A549 (cell line): Measurements from ENCODE around the gene LYRM2. TPM values are rescaled to one million over a fixed set of nuclear protein-coding genes. Genes with fewer than 3 reads are reported as not detected.

Experiments used
- ATAC-seq, 2 experiments: fragments of 200-7000 bp in 1 of 2; fragments of >200 bp in 1 of 2; cut with Nextera tagmentation in 1 of 2; cut with Tn5 transposase in 1 of 2; 3 replicates each; pipeline versions ENCODE4 v1.8.0 to v1.9.1; 2018 to 2020; ENCODE audit warnings: mild to moderate bottlenecking in 1 of 2, moderate library complexity in 1 of 2
- CTCF ChIA-PET: fragments of 300-600 bp; sonication (Branson Sonifier 250); formaldehyde crosslinking; extraction: SDS; loops from one replicate; lab custom pipeline; 2021; ENCODE audit warnings: antibody characterized with exemption, inconsistent platforms; lab: Yijun Ruan, JAX
- POLR2A ChIA-PET: fragments of 350-600 bp; formaldehyde crosslinking; extraction: SDS; loops from one replicate; lab custom pipeline; 2021; ENCODE audit warnings: antibody characterized with exemption, inconsistent platforms; lab: Yijun Ruan, JAX
- DNase-seq, 2 experiments: peaks; one replicate each; pipeline versions ENCODE4 v3.0.0 to v3.0.0-alpha.2; 2011 to 2016; ENCODE audit warnings: low read depth in 1 of 2, low spot score in 1 of 2
- FAIRE-seq: peaks from 2 replicates; lab custom pipeline; 2011; peaks lifted over from hg19 to GRCh38; lab: Jason Lieb, UNC
- H3K27ac ChIP-seq, 2 experiments: fragments of >200 bp; sonication (Bioruptor Twin); formaldehyde crosslinking; 3 replicates each; pipeline ENCODE4 v1.5.1; 2016 to 2017
- H3K4me1 ChIP-seq: fragments of >200 bp; sonication (Bioruptor Twin); formaldehyde crosslinking; 3 replicates; pipeline ENCODE4 v1.6.1; 2016
- H3K4me2 ChIP-seq: fragments of >200 bp; sonication (Bioruptor Twin); formaldehyde crosslinking; 3 replicates; pipeline ENCODE4 v1.6.1; 2016
- H3K4me3 ChIP-seq: fragments of >200 bp; sonication (Bioruptor Twin); formaldehyde crosslinking; 3 replicates; pipeline ENCODE4 v1.5.1; 2016
- H3K9me3 ChIP-seq: fragments of >200 bp; sonication (Bioruptor Twin); formaldehyde crosslinking; 3 replicates; pipeline ENCODE4 v1.6.1; 2016
- CEBPB ChIP-seq, 2 experiments: fragments of >200 bp in 1 of 2; sonication (Bioruptor Twin) in 1 of 2; formaldehyde crosslinking in 1 of 2; IDR thresholded peaks; 2 replicates each; pipeline ENCODE4 v1.6.1; 2012 to 2016
- ELK1 ChIP-seq: fragments of 150-350 bp; IDR thresholded peaks from 2 replicates; pipeline ENCODE4 v1.6.1; 2014; ENCODE audit warnings: low read depth, mild to moderate bottlenecking, low read length
- HDAC2 ChIP-seq: fragments of 200-600 bp; sonication (generic); IDR thresholded peaks from 2 replicates; pipeline ENCODE4 v1.6.1; 2016
- HES2 ChIP-seq: fragments of >200 bp; sonication (Bioruptor Twin); formaldehyde crosslinking; IDR thresholded peaks from 2 replicates; pipeline ENCODE4 v1.6.1; 2016
- HOXB13 ChIP-seq: fragments of 250-450 bp; sonication (Bioruptor Pico); IDR thresholded peaks from 2 replicates; pipeline ENCODE4 v1.5.0; 2020; ENCODE audit warnings: low read depth, mild to moderate bottlenecking, moderate library complexity
- JUN ChIP-seq, 2 experiments: fragments of >200 bp; sonication (Bioruptor Twin); formaldehyde crosslinking; IDR thresholded peaks; 2 replicates in 1 of 2; 3 replicates in 1 of 2; pipeline ENCODE4 v1.6.1; 2016 to 2017
- JUNB ChIP-seq: fragments of >200 bp; sonication (Bioruptor Twin); formaldehyde crosslinking; IDR thresholded peaks from 2 replicates; pipeline ENCODE4 v1.6.1; 2016
- KDM5A ChIP-seq: fragments of 200-600 bp; sonication (generic); IDR thresholded peaks from 2 replicates; pipeline ENCODE4 v1.6.1; 2016; ENCODE audit warnings: antibody characterized with exemption, mild to moderate bottlenecking
- MAFK ChIP-seq: fragments of 450-650 bp; IDR thresholded peaks from 2 replicates; pipeline ENCODE4 v1.6.1; 2014; ENCODE audit not compliant: partially characterized antibody
- MAZ ChIP-seq: fragments of 150-350 bp; IDR thresholded peaks from 2 replicates; pipeline ENCODE4 v1.6.1; 2014; ENCODE audit warnings: antibody characterized with exemption, low read depth, low read length, borderline replicate concordance
- MYC ChIP-seq: IDR thresholded peaks from 2 replicates; pipeline ENCODE4 v1.6.1; 2012; ENCODE audit warnings: mild to moderate bottlenecking, inconsistent platforms, low read length, improper control_type of control experiment, borderline replicate concordance
- NFE2L2 ChIP-seq: fragments of 150-350 bp; conservative IDR thresholded peaks from 2 replicates; pipeline ENCODE4 v1.6.1; 2014; ENCODE audit warnings: low read length
- POLR2A ChIP-seq: IDR thresholded peaks from 2 replicates; pipeline ENCODE4 v1.6.1; 2012; ENCODE audit warnings: mild to moderate bottlenecking, low read length
- POLR2AphosphoS2 ChIP-seq: conservative IDR thresholded peaks from 2 replicates; pipeline ENCODE4 v1.6.1; 2012; ENCODE audit warnings: low read length, improper control_type of control experiment, inconsistent platforms
- RAD21 ChIP-seq, 2 experiments: fragments of >200 bp in 1 of 2; sonication (Bioruptor Twin) in 1 of 2; formaldehyde crosslinking in 1 of 2; IDR thresholded peaks in 1 of 2; conservative IDR thresholded peaks in 1 of 2; 2 replicates in 1 of 2; 3 replicates in 1 of 2; pipeline ENCODE4 v1.6.1; 2012 to 2018; ENCODE audit warnings: inconsistent platforms in 1 of 2
- RARB ChIP-seq: fragments of 250-450 bp; sonication (Bioruptor Pico); IDR thresholded peaks from 2 replicates; pipeline ENCODE4 v1.8.0; 2021; ENCODE audit warnings: mild to moderate bottlenecking, moderate library complexity
- TFCP2L1 ChIP-seq: fragments of 250-450 bp; sonication (Bioruptor Pico); IDR thresholded peaks from 2 replicates; pipeline ENCODE4 v1.5.0; 2021; ENCODE audit warnings: mild to moderate bottlenecking
- TP53 ChIP-seq: fragments of 250-450 bp; sonication (Bioruptor Pico); IDR thresholded peaks from 2 replicates; pipeline ENCODE4 v1.5.0; 2021; ENCODE audit warnings: mild to moderate bottlenecking, moderate library complexity
- ZNF302 ChIP-seq: fragments of 250-450 bp; sonication (Bioruptor Pico); IDR thresholded peaks from 2 replicates; pipeline ENCODE4 v1.9.0; 2021; ENCODE audit warnings: inconsistent platforms, mild to moderate bottlenecking, moderate library complexity
- WGBS: methylation state at CpG from one replicate; pipeline ENCODE4 v1.1.6; 2017; ENCODE audit errors: missing lambda C conversion rate; 5-methylcytosine and 5-hydroxymethylcytosine counted together
- polyA plus RNA-seq, 4 experiments: library from polyadenylated mRNA; depleted of rRNA in 3 of 4; stranded (reverse); fragments of >200 nt; fragmentation: RNase III in 1 of 4; extraction: RNeasy Plus Mini Kit Qiagen cat#74134 plus additional on column Dnase treatment in 1 of 4; gene quantifications; 2 replicates in 3 of 4; 3 replicates in 1 of 4; pipeline ENCODE4 v1.2.3, GENCODE V29; 2011 to 2017
- TF ChIP-seq, protein P1 (sequence below): fragments of 200-600 bp; sonication (generic); IDR thresholded peaks from 2 replicates; pipeline ENCODE4 v1.6.1; 2016; ENCODE audit warnings: antibody characterized with exemption, mild to moderate bottlenecking, moderate library complexity
- TF ChIP-seq, protein P2 (sequence below): IDR thresholded peaks from 2 replicates; pipeline ENCODE4 v1.6.1; 2012
- TF ChIP-seq, protein P3 (sequence below): fragments of >200 bp; sonication (Bioruptor Twin); formaldehyde crosslinking; IDR thresholded peaks from 3 replicates; pipeline ENCODE4 v1.6.1; 2016
- TF ChIP-seq, protein P4 (sequence below): fragments of >200 bp; sonication (Bioruptor Twin); formaldehyde crosslinking; IDR thresholded peaks from 3 replicates; pipeline ENCODE4 v1.5.1; 2016

LYRM2 gene
- polyA plus RNA-seq, 2 of the 4 experiments (the other 2 are of a cell fraction), result 33.2 to 56.0 TPM

DNA sequence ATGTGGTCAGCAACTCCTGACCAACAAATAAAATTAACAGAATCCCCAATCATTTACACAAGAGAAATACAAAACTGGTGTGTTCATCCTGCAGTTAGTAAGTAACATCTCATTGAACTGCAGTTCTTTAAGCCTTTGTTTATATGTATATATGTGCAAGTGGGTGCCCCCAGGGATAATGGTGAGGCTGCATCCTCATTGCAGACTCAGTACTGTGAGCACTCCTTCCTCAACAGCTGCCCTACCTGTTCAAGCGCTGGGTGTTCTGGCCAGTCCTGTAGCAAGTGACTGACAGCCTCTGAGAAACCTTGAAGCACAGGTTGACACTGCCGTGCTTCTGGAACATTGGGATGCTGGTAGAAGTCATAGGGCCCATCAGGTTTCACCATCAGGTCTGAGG lies 49.8 kb upstream of the LYRM2 start (continued):
- TF ChIP-seq, protein P1, sequence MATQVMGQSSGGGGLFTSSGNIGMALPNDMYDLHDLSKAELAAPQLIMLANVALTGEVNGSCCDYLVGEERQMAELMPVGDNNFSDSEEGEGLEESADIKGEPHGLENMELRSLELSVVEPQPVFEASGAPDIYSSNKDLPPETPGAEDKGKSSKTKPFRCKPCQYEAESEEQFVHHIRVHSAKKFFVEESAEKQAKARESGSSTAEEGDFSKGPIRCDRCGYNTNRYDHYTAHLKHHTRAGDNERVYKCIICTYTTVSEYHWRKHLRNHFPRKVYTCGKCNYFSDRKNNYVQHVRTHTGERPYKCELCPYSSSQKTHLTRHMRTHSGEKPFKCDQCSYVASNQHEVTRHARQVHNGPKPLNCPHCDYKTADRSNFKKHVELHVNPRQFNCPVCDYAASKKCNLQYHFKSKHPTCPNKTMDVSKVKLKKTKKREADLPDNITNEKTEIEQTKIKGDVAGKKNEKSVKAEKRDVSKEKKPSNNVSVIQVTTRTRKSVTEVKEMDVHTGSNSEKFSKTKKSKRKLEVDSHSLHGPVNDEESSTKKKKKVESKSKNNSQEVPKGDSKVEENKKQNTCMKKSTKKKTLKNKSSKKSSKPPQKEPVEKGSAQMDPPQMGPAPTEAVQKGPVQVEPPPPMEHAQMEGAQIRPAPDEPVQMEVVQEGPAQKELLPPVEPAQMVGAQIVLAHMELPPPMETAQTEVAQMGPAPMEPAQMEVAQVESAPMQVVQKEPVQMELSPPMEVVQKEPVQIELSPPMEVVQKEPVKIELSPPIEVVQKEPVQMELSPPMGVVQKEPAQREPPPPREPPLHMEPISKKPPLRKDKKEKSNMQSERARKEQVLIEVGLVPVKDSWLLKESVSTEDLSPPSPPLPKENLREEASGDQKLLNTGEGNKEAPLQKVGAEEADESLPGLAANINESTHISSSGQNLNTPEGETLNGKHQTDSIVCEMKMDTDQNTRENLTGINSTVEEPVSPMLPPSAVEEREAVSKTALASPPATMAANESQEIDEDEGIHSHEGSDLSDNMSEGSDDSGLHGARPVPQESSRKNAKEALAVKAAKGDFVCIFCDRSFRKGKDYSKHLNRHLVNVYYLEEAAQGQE, result no peak
- TF ChIP-seq HOXB13, result no peak
- TF ChIP-seq ZNF302 (CRISPR knock-in tag), result no peak
- TF ChIP-seq, protein P2, sequence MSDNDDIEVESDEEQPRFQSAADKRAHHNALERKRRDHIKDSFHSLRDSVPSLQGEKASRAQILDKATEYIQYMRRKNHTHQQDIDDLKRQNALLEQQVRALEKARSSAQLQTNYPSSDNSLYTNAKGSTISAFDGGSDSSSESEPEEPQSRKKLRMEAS, result no peak
- no peak for TF ChIP-seq RAD21 (conservative IDR thresholded peaks at IDR 0.05 in 1 of 2, IDR thresholded peaks at IDR 0.05 in 1 of 2)
- no peak for TF ChIP-seq MAFK
- TF ChIP-seq MYC, result no peak
- no peak for TF ChIP-seq RARB (CRISPR knock-in tag)

DNA sequence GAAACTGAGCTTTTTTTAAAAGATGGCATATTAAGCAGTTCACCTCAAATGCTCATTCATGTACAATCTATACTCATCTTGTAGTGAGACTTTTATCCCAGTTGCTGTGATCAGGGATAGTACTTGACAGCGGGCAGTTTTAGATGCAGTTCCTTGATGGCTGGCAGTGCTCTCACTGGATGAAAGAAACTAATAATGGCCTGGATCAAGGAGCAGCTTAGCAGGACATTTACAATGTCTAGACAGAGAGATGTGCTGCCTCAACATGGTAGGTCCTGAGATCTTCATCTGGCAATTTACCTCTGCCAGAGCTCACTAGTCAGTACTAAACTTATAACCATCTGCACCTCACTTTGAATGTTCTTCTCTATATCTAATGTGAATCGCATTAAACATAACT lies 46.8 kb upstream of the LYRM2 start:
- TF ChIP-seq MAFK (peak; percentile 13), KDM5A (no peak), JUNB (no peak), TFCP2L1 (CRISPR knock-in tag) (no peak), POLR2AphosphoS2 (no peak), HDAC2 (no peak), POLR2A (no peak)
- ChIA-PET POLR2A (no interaction called here), CTCF (no interaction called here)
- Histone ChIP-seq H3K4me3 (no peak overlapping the region), H3K27ac (no peak overlapping the region), H3K4me1 (no peaks in the 10 kb centered on the region), H3K4me2 (no peak overlapping the region), H3K9me3 (no peaks in the 10 kb centered on the region)
- ATAC-seq (no peak), DNase-seq (no peak), FAIRE-seq (no peak)
- 91% methylated on average over 2 of the region's 2 CpGs for WGBS

GRCh38 chr6:89682991-89683390 lies 44.4 kb upstream of the LYRM2 start:
- CTCF ChIA-PET, result no interaction called here
- 100% methylated on average over 1 of the region's 1 CpG for WGBS
- FAIRE-seq, result no peak

More at GRCh38 chr6:89682991-89683390, 44.4 kb upstream of the LYRM2 start:
- Histone ChIP-seq H3K27ac (no peak overlapping the region), H3K4me1 (no peaks in the 10 kb centered on the region), H3K4me3 (no peak overlapping the region), H3K9me3 (no peaks in the 10 kb centered on the region), H3K4me2 (no peak overlapping the region)
- no peak for DNase-seq
- ATAC-seq, result peak in 1 of 2 experiments; percentile 19; a peak in 2 of 6 replicates
- POLR2A ChIA-PET, result no interaction called here
- no peak for TF ChIP-seq HES2
- no peak for TF ChIP-seq JUN (IDR thresholded peaks at IDR 0.05)
- TF ChIP-seq TP53, result no peak
- TF ChIP-seq ELK1, result no peak
- no peak for TF ChIP-seq HDAC2
- TF ChIP-seq, protein P3, sequence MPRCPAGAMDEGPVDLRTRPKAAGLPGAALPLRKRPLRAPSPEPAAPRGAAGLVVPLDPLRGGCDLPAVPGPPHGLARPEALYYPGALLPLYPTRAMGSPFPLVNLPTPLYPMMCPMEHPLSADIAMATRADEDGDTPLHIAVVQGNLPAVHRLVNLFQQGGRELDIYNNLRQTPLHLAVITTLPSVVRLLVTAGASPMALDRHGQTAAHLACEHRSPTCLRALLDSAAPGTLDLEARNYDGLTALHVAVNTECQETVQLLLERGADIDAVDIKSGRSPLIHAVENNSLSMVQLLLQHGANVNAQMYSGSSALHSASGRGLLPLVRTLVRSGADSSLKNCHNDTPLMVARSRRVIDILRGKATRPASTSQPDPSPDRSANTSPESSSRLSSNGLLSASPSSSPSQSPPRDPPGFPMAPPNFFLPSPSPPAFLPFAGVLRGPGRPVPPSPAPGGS, result no peak
- TF ChIP-seq, protein P4, sequence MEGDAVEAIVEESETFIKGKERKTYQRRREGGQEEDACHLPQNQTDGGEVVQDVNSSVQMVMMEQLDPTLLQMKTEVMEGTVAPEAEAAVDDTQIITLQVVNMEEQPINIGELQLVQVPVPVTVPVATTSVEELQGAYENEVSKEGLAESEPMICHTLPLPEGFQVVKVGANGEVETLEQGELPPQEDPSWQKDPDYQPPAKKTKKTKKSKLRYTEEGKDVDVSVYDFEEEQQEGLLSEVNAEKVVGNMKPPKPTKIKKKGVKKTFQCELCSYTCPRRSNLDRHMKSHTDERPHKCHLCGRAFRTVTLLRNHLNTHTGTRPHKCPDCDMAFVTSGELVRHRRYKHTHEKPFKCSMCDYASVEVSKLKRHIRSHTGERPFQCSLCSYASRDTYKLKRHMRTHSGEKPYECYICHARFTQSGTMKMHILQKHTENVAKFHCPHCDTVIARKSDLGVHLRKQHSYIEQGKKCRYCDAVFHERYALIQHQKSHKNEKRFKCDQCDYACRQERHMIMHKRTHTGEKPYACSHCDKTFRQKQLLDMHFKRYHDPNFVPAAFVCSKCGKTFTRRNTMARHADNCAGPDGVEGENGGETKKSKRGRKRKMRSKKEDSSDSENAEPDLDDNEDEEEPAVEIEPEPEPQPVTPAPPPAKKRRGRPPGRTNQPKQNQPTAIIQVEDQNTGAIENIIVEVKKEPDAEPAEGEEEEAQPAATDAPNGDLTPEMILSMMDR, result no peak
- no peak for TF ChIP-seq ZNF302 (CRISPR knock-in tag)
- no peak for TF ChIP-seq MAZ
- TF ChIP-seq CEBPB (IDR thresholded peaks at IDR 0.05), result no peak
- TF ChIP-seq, protein P2, result no peak
- no peak for TF ChIP-seq NFE2L2
- TF ChIP-seq TFCP2L1 (CRISPR knock-in tag), result no peak
